GM18861 (cell line): ENCODE data around the gene TMED8.
"Not testable (repeated sequence)": the region's sequence is repeated elsewhere in the genome, so short reads cannot be mapped to it uniquely, and the experiment has no call there.

Experiments used
- ATAC-seq: cut with Tn5 transposase; IDR thresholded peaks from one replicate; pipeline ENCODE4 v1.9.1; 2021; ENCODE audit not compliant: unreplicated experiment

Gene TMED8

DNA sequence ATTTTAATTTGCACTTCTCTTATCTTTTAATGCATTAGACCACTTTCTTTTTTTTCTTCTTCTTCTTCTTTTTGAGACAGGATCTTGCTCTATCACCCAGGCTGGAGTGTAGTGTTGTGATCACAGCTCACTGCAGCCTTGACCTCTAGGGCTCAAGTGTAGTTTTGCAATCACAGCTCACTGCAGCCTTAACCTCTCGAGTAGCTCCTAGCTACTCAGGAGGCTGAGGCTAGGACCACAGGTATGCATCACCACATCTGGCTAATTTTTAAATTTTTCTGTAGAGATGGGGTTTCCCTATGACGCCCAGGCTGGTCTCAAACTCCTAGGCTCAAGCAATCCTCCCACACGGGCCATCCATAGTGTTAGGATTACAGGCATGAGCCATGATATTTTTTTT is 12.7 kb downstream of the TMED8 start:
- ATAC-seq = peak; percentile 58

DNA sequence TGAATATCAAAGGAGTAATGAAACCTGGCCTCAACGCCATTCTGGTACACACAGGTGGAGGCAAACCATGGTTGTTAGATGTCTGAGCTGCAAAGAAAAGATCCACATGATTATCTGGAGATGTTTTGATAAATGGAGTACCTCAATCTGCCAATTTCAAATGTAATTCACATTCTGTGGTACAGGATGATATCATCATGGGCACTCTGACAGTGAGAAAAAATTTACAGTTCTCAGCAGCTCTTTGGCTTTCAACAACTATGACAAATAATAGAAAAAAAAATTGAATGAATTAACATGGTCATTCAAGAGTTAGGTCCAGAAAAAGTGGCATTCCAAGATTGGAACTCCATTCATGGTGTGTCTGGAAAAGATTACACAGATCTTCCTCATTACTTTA is 17.3 kb downstream of the TMED8 start:
- no peak for ATAC-seq

DNA sequence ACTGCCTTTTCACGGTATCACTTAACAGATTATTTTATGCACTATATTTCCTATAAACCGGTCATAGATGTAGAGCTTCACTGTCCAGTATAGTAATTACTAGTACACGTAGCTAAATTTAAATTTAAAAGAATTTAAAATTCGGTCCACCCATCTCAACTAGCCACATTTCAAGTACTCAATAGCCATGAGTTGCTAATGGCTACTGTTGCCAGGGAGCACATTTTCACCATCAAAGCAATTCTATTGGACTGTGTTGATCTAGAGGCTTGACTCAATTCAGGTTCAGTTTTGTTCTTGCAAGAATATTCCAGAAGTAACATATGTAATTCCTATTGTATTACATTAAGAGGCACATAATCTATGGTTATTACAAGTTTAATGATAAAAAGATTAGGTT is 20.0 kb downstream of the TMED8 start:
- no peak for ATAC-seq

DNA sequence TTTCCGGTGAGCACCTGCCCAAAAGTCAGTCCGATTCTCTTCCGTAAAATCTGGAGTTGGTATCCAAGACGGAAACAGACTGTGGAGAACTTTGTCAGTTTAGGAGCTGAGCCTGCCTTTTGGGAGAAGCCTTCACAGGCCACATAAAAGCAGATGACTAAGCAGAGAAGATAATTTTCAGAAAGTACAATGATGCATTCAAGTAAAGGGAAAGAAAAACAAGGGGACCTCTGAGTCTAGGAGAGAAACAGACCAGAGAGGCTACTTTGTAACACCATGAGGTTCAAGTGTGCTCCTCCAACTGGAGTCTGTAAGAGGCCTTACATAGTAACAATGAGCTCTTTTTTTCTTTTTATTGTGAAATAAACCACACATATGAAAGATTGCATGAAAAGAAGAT is 21.1 kb downstream of the TMED8 start:
- ATAC-seq = no peak

DNA sequence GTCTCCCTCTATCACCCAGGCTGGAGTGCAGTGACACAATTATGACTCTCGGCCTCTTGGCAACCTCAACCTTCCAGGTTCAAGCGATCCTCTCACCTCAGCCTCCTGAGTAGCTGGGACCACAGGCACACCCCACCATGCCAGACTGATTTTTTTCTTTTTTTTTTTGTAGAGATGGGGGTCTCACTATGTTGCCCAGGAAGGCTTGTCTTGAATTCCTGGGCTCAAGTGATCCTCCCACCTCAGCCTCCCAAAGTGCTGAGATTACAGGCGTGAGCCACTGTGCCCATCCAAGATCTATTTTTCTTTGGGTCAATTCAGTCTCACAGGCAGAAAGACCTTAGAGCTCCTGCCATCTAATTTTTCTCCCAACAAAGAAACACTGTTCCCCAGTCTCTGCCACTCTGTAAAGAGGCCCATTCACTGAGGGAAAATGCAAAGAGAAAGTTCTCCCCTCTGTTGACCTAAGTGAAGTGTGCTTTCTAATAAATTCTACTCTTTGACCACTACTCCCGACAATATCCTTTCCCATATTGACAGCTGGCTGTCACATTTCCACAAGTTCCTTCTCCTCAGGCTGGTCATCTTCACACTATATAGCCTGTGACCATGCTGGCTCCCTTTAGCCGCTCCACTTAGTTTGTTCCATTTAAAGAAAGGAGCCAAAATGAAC is 23.3 kb downstream of the TMED8 start:
- ATAC-seq = no peak

DNA sequence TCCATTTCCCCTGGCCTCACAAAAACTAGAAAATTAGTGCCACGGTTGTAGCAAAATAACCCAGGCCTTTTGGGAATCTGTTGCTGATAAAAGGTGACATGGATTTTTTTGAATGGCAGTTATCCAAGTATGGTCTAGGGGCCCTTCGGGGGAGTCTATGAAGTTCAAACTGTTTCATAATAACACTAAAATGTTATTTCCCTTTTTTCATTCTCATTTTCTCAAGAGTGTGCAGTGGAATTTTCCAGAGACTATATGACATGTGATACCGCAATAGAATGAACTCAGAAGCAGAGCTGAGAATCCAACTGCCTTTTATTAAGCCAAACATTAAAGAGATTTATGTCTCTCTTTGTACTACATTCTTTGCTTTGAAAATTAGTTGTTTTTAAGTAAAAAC is 29.1 kb downstream of the TMED8 start:
- no peak for ATAC-seq

DNA sequence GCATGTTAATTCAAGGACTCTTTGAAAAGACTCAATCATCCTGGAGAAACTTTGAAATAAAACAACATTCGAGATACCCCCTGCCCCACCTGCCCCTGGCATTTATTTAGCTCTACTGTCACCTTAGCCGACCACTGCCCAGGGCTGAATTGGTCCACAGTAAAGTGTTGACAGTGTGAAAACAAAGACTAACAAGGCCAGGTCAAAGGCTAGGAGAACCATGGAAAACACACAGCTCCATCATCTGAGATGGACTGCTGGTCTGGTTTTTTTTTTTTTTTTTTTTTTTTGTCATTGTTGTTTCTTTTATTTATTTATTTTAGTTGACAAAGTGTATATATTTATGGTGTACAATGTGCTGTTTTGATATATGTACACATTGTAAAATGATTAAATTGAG is 30.4 kb downstream of the TMED8 start:
- no peak for ATAC-seq

DNA sequence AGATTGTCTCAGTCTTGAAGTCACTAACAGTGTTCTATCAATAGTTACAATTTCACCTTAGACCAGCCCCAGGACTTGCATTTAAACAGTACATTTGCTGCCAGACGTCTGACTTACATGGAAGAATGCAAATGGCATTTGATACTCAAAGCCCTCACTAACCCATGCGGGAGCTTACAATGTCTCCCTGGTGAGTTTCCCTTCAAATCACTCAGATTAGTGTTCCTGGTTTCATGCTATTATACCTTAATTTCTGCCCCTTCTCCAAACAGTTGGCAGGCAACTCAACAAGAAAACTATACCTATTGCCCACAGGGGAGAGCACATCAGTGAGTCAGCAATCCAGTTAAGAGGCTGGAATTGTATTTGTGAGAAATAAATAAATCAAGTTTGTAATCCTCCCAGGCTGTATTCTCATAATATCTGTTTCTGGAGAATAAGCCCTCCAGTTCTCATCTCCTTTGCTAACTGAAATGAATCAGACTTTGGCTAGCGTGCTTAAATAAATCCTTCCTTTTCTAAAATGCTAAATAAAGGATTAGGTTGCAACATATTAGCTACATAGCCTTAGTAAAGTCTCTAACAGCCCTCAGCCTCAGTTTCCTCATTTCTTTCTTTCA is 32.4 kb downstream of the TMED8 start:
- ATAC-seq = no peak

DNA sequence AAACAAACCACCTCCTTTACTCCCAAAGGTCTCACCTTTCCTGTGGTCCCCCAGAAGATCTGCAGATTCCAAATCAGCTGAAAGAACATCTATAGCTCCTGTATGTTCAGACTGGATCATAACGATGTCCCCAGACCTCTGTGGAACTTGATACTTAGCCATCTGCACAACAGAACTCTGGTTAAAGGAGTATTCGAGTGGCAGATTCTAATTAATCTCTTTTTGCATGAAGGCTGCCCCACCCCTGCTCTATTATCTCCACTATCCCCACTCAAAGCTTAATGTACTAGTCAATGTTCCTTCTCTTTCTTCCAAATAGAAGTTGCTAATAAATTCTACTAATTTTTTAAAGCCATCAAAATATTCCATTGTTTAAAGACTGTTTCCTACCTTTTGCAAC is 33.2 kb downstream of the TMED8 start:
- ATAC-seq = no peak

DNA sequence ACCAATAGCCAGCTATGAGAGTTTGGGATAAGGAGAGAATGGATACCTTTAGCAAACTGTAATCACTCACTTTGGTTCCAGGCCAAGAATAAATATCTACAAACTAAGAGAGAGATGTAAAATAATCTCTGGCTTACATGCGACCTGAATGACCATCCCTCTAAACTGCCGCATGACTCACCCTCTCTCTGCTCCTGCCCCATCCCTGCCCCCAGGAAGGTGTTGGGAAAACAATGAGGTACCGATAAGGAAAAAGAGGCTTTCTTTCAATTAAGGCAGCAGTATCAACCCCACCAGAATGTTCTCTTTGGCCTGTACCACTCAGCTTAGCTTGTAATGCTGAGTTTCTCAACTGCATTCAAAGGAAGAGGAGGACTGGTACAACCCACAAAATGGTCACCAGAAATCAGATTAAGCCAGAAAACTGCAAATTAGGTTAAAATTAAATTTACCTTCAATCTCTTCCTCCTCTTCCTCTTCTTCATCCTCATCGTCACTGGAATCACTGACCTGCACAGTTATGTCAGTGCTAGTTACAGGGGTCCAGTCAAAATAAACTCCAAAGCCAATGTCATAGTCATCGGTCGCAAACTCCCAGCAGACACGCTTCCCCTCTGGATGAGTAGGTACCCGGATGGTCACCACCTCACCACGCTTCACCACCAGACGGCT is 34.0 kb downstream of the TMED8 start:
- no peak for ATAC-seq

DNA sequence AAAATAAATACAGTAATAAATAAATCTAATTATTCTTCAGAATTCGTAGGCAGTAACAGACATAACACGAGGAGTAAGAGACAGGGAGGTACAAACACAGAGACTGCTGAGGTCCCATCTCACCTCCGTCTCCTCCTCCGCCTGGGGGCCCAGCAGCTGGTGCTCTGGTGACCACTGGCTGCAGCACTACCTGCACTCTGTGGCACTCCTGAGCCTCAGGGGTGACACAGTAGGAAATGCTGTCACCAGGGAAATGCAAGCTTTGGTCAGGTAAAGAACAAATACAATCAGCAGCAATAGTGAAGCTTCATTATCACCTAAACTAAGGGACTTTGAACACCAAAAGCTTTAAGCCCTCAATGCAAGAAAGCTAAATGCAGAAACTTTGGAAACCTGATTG is 36.5 kb downstream of the TMED8 start:
- ATAC-seq = no peak

DNA sequence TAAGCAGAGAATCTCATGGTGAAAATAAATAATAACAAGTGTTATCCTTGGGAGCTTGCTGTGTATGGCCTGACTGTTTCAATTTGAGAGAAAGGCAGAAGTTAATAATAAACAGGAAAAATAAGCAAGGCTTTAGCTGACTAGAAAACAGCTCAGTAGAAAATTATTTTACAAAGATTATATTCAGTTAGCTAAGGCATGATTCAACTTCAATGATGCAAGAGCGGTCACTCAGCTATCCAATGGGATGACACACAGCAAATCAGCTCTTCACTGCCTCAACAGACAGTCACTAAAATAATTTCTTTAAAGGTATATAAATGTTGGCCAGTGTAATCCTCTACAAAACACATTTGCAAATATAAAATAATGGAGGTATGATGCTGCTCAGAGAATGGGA is 37.5 kb downstream of the TMED8 start:
- ATAC-seq = no peak

DNA sequence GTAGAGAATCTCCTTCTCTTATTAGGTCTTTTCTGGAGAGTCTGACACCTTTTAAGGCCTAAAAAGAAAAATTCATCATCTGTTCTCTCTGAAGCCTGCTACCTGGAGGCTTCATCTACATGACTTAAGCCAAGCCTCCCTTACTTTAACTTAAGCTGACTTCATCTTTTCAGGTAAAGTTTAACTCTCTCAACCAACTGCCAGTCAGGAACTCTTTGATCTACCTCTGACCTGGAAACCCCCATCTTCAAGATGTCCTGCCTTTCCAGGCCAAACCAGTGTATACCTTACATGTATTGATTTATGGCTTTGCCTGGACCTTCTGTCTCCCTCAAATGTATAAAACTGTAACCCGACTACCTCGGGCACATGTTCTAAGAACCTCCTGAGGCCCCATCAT is 38.6 kb downstream of the TMED8 start:
- ATAC-seq = no peak

DNA sequence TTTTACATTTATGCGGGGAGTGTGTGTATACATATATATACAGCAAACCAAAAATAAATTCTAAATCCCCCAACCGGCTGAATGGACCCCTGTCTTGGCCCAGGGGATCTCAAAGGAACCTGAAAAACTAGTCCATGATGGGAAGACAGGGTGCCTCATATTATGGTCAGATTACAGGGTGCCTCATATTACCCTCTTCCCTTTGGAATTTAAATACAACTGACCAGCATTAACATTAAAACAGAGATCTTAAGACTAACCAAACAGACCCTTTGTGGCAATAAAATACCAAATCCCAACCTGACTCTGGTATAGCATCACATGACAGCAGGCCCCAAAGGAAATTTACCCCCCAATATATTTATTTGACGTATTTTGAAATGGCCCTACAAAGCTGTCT is 39.0 kb downstream of the TMED8 start:
- no peak for ATAC-seq

DNA sequence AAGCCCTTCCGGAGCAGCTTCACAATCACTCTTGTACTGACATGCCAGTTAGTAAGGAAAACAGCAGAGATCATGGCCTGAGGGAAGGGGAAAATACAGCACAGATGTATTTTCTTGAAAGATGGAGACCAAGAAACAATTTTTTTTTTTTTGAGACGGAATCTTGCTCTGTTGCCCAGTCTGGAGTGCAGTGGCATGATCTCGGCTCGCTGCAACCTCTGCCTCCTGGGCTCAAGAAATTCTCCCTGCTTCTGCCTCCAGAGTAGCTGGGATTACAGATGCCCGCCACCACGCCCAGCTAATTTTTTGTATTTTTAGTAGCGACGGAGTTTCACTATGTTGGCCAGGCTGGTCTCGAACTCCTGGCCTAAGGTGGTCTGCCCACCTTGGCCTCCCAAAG is 39.6 kb downstream of the TMED8 start:
- ATAC-seq = not testable (repeated sequence)

DNA sequence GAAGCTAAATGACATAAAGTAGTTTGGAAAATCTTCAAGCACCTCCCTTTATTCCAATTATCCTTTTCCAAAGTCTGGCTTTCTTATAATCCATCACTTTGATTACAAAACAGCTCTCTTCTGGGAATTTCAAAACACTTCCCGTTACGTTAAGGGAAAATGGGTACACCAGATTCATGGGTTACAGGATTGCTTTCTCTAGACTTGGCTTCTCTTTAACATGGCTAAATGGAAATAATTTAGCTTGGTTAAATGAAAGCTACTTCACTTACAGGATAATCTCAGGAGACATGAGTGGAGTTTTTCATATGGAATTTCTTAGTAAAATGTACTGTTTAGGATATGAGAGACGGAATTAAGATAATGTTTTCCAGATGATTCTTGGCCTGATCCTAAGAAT is 41.3 kb downstream of the TMED8 start:
- ATAC-seq = no peak

DNA sequence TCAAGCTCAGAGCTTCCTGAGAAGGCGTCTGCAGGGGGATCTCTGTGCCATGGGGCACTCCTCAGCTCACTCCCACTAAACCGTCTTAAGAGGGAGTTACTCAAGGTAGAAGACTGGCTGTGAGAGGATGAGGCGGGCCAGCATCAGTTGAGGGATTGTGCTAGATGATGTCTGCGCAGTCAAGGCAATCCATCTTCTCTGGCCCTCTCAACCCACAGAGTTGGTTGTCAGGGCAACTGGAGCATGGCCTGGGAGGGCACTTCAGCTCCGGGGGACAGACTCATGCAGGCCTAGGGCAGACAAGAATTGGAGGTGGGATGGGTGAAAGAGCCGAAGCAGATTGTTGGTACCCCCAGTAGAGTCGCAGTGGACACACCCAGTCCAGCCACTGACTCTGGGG is 47.0 kb downstream of the TMED8 start:
- no peak for ATAC-seq

DNA sequence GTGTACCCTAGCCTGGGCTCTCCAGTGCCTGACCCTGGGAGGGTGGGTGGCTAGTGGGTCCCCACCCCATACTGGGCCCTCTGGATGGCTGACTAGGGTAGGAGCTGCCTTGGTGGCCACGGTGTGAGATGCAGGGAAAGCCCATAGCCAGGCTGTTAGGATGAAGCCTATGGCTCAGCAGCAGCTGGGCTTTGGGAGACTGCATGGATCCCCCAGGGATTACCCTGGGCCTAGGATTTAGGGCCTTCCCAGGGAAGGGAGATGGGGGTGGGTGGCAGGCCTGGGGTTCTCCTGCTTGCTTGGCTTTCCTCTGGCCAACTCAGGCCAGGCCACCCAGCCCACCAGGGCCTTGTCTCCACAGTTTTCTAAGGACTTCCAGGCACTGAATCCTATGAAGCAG is 49.8 kb downstream of the TMED8 start:
- ATAC-seq = no peak

DNA sequence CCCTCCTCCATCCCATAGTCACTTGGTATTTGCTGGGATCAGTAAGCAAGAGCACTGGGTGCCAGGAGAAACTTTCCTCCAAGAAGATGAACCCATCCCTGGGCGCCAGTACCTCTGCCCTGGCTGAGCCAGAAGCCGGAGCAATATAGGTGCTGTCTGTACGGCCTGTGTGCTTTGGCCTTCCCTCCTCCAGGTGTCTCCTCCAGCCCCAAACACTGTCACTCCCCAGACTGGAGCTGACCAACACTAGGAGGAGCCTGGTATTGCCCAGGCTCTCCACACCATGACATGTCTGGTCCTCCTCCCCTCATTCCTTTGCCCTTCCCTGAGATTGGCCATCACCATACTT is 51.2 kb downstream of the TMED8 start:
- ATAC-seq = no peak

DNA sequence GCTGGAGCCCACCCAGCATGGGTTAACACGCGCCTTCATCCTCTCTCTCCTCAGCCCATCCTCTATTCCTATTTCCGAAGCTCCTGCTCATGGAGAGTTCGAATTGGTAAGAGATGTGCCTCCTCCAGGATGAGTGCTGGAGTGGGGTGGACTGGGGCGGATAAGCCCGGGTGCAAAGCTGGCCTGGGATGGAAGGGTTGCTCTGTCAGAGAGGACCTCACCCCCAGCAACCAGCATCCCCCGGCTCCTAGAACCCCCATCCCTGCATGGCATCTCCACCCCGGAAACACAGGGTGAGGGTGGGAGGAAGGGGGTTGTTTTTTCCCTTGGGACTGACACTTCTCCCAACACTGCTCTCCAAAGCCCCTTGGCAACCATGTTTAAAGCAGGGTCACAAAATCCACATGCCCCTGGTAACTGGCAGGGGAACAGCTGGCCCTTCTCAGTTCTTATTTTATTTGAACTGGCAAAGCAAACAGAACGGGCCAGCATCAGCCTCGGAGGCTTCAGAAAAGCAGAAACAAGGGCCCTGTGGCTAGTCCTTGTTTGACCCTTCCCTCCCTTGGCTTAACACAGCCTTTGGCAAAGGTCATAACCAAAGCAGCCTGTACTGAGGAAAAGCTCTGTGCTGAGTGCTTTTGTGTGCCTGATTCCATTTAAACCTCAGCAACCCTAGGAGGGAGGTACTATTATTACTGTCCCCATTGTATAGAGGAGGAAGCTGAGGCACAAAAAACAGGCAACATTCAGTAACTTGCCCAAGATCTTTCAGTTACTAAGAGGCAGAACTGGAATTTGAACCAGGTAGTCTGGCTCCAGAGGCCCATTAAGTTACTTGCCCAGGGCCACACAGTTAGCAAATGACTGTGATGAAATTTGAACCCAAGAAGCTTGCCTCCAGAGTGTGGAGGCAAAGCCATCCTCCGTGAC is 51.8 kb downstream of the TMED8 start:
- ATAC-seq = no peak

DNA sequence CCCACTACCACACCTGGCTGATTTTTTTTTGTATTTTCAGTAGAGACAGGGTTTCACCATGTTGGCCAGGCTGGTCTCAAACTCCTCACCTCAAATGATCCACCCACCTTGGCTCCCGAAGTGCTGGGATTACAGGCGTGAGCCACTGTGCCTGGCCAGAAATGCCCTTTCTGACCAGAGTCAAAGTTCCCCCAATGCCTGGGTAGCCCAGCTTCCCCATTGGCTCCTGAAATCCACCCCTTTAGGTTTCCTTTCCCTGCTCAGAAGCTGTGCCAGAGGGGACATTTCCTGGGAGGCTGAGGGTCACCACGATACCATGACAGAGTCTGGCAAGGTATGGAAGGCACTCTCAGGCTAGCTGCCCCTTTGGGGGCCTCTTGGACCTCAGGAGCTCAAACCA is 52.6 kb downstream of the TMED8 start:
- ATAC-seq = no peak

DNA sequence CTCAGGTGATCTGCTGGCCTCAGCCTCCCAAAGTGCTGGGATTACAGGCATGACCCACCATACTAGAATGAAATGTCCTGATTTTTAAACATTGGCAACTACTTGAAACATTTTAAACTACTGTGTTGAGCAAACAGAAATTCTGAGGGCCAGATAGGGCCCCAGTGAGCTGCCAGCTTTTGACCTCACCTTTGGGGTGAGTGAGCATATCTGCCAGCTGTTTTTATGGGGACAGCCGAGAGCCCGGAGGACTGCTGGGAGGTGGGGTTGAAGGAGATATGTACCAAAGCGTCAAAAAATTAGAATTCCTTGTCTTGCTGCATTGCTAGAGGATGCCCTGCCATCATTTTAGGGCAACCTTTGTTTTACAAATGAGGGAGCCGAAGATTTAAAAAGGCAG is 53.3 kb downstream of the TMED8 start:
- ATAC-seq = no peak
